Kidney epithelial cell (primary cell): Measurements from ENCODE around the gene TMEM9. TPM values are rescaled to one million over a fixed set of nuclear protein-coding genes. Genes with fewer than 3 reads are reported as not detected.

Source experiments
- DNase-seq: peaks from one replicate; pipeline ENCODE4 v3.0.0-alpha.2; 2010; ENCODE audit warnings: low read depth
- H3K27me3 ChIP-seq: 2 replicates; pipeline ENCODE4 v1.6.0; 2011; ENCODE audit warnings: low read length; ENCODE audit not compliant: control insufficient read depth, insufficient read depth
- H3K36me3 ChIP-seq: 2 replicates; pipeline ENCODE4 v1.5.1; 2011; ENCODE audit warnings: low read length; ENCODE audit not compliant: control insufficient read depth, insufficient read depth
- H3K4me3 ChIP-seq: 2 replicates; pipeline ENCODE4 v1.5.1; 2011; ENCODE audit warnings: low read depth, mild to moderate bottlenecking, control low read depth, low read length
- total RNA-seq: library from RNA; depleted of rRNA; stranded (reverse); fragments of >200 nt; gene quantifications from 2 replicates; pipeline ENCODE4 v1.2.3, GENCODE V29; 2015
- TF ChIP-seq, protein P1 (sequence below): IDR thresholded peaks from 2 replicates; pipeline ENCODE4 v1.5.1; 2011; ENCODE audit warnings: mild to moderate bottlenecking, moderate library complexity, low read length, control low read depth, inconsistent platforms; ENCODE audit not compliant: insufficient read depth, poor library complexity, severe bottlenecking

Gene TMEM9
- total RNA-seq, 1 donor from 2014 or later, result 103 TPM

DNA sequence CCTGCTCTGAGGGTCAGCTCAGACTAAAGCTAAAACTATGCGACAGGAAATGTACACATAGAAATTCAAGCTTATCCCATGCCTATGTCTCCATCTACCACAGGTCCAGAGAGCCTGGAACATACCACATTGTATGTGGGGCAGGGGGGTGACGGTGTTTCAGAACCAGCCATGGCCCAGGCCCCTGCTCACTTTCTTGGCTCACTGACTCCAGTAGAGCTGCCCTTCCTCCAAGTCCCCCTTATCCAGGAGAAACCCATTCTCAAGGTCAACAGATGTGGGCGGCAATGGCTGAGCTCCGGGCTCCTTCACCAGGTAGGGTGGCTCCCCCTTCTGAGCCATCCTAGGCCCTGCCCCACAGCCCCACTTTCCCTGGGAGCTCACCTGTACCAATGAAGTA is 63.0 kb downstream of the TMEM9 start:
- Histone ChIP-seq H3K36me3 (no peaks in the 10 kb centered on the region), H3K27me3 (peaks cover 4% of the 10 kb centered on the region), H3K4me3 (no peak overlapping the region)
- TF ChIP-seq, protein P1, sequence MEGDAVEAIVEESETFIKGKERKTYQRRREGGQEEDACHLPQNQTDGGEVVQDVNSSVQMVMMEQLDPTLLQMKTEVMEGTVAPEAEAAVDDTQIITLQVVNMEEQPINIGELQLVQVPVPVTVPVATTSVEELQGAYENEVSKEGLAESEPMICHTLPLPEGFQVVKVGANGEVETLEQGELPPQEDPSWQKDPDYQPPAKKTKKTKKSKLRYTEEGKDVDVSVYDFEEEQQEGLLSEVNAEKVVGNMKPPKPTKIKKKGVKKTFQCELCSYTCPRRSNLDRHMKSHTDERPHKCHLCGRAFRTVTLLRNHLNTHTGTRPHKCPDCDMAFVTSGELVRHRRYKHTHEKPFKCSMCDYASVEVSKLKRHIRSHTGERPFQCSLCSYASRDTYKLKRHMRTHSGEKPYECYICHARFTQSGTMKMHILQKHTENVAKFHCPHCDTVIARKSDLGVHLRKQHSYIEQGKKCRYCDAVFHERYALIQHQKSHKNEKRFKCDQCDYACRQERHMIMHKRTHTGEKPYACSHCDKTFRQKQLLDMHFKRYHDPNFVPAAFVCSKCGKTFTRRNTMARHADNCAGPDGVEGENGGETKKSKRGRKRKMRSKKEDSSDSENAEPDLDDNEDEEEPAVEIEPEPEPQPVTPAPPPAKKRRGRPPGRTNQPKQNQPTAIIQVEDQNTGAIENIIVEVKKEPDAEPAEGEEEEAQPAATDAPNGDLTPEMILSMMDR, result no peak
- DNase-seq, result no peak

DNA sequence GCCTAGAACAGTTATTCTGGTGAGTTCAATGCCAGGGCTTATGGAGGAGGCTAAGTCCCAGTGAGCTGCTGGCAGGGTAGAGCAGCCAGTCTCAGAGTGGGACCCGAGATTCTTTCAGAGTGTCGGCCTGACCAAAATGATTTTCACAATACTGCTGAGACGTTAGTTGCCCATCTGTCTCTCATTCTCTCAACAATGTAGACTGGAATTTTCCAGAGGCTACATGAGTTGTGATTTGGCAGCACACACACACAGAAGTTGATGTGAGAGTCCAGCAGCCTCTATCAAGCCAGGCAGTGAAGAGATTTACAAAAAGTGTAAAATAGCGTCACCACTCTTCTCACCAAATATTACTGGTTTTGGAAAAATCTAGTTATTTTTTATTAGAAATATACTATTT is 63.7 kb downstream of the TMEM9 start:
- Histone ChIP-seq H3K4me3 (no peak overlapping the region), H3K27me3 (peaks cover 4% of the 10 kb centered on the region), H3K36me3 (no peaks in the 10 kb centered on the region)
- TF ChIP-seq, protein P1, result no peak
- no peak for DNase-seq

DNA sequence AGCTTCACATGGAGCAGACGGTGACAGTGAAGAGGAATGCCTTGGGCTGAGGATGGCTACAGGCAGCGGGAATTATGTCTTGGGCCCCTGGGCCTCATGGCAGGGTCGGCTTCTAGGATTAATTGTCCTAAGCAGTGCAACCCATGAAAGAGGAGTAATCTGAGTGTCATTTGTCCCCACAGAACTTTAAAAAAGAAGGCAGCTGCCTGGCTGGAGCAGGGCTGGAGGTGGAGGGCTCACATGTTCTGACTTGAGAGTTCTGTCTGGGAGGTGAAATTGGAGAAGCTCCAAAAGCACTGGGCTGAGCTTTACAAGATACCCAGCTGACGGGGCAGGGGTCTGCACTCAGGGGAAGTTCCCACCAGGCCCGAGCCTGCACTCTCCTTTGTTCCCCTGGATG is 64.7 kb downstream of the TMEM9 start:
- H3K36me3 ChIP-seq, result no peaks in the 10 kb centered on the region
- TF ChIP-seq, protein P1, result no peak
- peaks cover 5% of the 10 kb centered on the region for H3K27me3 ChIP-seq
- no peak overlapping the region for H3K4me3 ChIP-seq
- no peak for DNase-seq

DNA sequence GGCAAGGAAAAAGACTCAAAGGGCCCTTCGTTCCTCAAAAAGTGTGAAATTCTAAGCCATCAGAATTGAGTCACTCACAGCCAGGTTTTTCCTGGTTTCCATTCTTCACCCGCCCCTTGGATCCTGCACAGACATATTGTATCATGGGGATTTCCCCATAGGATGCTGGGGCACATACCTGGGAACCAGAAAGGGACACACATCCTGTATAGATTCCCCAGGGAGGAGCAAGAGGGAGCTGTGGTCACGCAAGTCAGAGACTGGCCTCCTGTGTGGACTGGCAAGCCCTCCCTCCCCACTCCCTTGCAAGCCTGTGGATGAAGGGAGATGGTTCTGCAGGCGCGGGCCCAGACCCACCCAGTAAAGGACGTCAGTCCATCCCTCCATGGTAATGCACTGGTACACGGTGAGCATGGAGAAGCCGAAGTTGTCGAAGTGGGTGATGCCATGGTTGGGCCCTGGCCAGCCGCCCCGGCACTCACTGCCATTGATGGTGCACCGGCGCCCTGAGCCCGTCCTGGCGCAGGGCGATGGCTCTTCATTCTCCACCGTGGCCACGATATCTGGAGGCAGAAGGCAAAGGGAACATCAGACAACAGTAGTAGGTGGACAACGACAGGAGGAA is 65.3 kb downstream of the TMEM9 start:
- TF ChIP-seq, protein P1, result no peak
- H3K27me3 ChIP-seq, result peaks cover 5% of the 10 kb centered on the region
- DNase-seq, result no peak

DNA sequence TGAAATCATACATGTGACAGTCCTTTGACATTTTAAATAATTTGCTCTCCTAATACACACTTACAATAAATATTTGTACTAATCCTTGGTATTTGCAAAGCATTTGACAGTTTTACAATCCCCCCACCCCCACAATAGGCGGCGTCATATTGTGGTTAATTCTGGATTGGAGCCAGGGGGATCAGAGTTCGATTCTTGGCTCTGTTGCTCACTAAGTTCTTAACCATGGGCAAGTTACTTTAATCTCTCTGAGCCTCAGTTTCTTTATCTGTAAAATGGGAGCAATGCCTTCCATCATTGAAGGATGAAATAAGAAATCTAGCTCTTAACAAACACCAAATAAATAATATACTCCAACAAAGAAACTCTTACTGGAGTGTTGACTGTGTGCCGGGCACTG is 65.9 kb downstream of the TMEM9 start:
- Histone ChIP-seq H3K36me3 (no peaks in the 10 kb centered on the region), H3K4me3 (no peak overlapping the region), H3K27me3 (peaks cover 3% of the 10 kb centered on the region)
- DNase-seq, result no peak
- TF ChIP-seq, protein P1, result no peak

More for the DNA sequence above, 65.3 kb downstream of the TMEM9 start:
- H3K36me3 ChIP-seq, result no peaks in the 10 kb centered on the region
- no peak overlapping the region for H3K4me3 ChIP-seq
